HepG2 (cell line): ENCODE results near the gene JMJD1C. TPM values are rescaled to one million over a fixed set of nuclear protein-coding genes. Genes with fewer than 3 reads are reported as not detected.
A peak's percentile ranks its signal among the peaks of the same experiment; 100 is the strongest.

Experiments
- ATAC-seq: fragments of 200-7000 bp; cut with Tn5 transposase; 3 replicates; pipeline ENCODE4 v1.9.1; 2020; ENCODE audit warnings: mild to moderate bottlenecking, moderate library complexity
- BruUV-seq: library from RNA; stranded (reverse); fragments of 400-500 nt; replicated peaks from 2 replicates; lab custom pipeline; 2021; lab: Mats Ljungman, UMichigan
- CTCF ChIA-PET: fragments of 300-600 bp; formaldehyde crosslinking; extraction: SDS; loops from one replicate; lab custom pipeline; 2021; ENCODE audit warnings: low total read pairs, inconsistent platforms, low intra/inter-chr PET ratio; lab: Yijun Ruan, JAX
- POLR2A ChIA-PET: fragments of 350-600 bp; sonication (Branson Sonifier 250); formaldehyde crosslinking; loops from one replicate; lab custom pipeline; 2020; ENCODE audit warnings: antibody characterized with exemption, inconsistent platforms; lab: Yijun Ruan, JAX
- DNase-seq: peaks from one replicate; pipeline ENCODE4 v3.0.0-alpha.2; 2015; ENCODE audit warnings: low spot score
- FAIRE-seq: peaks from 3 replicates; lab custom pipeline; 2011; peaks lifted over from hg19 to GRCh38; lab: Jason Lieb, UNC
- H2AFZ ChIP-seq: one replicate; pipeline ENCODE4 v1.6.1; 2011; ENCODE audit warnings: low read length, inconsistent platforms
- H3K27ac ChIP-seq: fragments of 300-600 bp; 3 replicates; pipeline ENCODE4 v1.8.0; 2011; ENCODE audit warnings: mixed run types, mild to moderate bottlenecking, mixed read lengths, low read length, inconsistent platforms; ENCODE audit not compliant: insufficient read depth; ENCODE audit errors: extremely low read length
- H3K27me3 ChIP-seq, 2 experiments: fragments of 200-600 bp in 1 of 2; 2 replicates in 1 of 2; 3 replicates in 1 of 2; pipeline versions ENCODE4 v1.6.0 to v1.8.0; 2011; ENCODE audit warnings: low read length in 2 of 2, mild to moderate bottlenecking in 2 of 2, moderate library complexity in 2 of 2, inconsistent platforms in 1 of 2; ENCODE audit not compliant: insufficient read depth in 2 of 2, control insufficient read depth in 1 of 2
- H3K36me3 ChIP-seq, 2 experiments: fragments of 200-600 bp in 1 of 2; replicated peaks in 1 of 2; 2 replicates in 1 of 2; 3 replicates in 1 of 2; pipeline versions ENCODE4 v1.5.1 to v1.8.0; 2011; ENCODE audit warnings: low read length in 2 of 2, inconsistent platforms in 1 of 2; ENCODE audit not compliant: insufficient read depth in 2 of 2, control insufficient read depth in 1 of 2
- H3K4me1 ChIP-seq: 2 replicates; pipeline ENCODE4 v1.5.1; 2012; ENCODE audit warnings: low read length, inconsistent platforms; ENCODE audit not compliant: insufficient read depth
- H3K4me2 ChIP-seq: 2 replicates; pipeline ENCODE4 v1.6.0; 2011; ENCODE audit warnings: low read depth, low read length, inconsistent platforms
- H3K4me3 ChIP-seq, 3 experiments: fragments of 200-600 bp in 1 of 3; sonication (generic), shearing (Covaris generic) in 1 of 3; replicated peaks in 1 of 3; 2 replicates each; pipeline ENCODE4 v1.5.1; 2011 to 2016; ENCODE audit warnings: low read length in 3 of 3, inconsistent platforms in 2 of 3, low read depth in 2 of 3, mild to moderate bottlenecking in 2 of 3, control low read depth in 1 of 3, mixed read lengths in 1 of 3; ENCODE audit not compliant: insufficient read depth in 1 of 3
- H3K79me2 ChIP-seq: one replicate; pipeline ENCODE4 v1.6.1; 2011; ENCODE audit warnings: low read length, inconsistent platforms; ENCODE audit not compliant: insufficient read depth
- H3K9ac ChIP-seq: 2 replicates; pipeline ENCODE4 v1.6.0; 2011; ENCODE audit warnings: mild to moderate bottlenecking, low read depth, low read length, inconsistent platforms; ENCODE audit not compliant: insufficient read depth
- H3K9me3 ChIP-seq: 2 replicates; pipeline ENCODE4 v1.5.1; 2012; ENCODE audit warnings: mild to moderate bottlenecking, low read length
- H4K20me1 ChIP-seq: 2 replicates; pipeline ENCODE4 v1.6.0; 2011; ENCODE audit warnings: inconsistent platforms, mild to moderate bottlenecking, low read length, moderate library complexity; ENCODE audit not compliant: insufficient read depth
- ATM ChIP-seq: fragments of 450-650 bp; IDR thresholded peaks from 2 replicates; pipeline ENCODE4 v1.7.1; 2017; ENCODE audit warnings: mild to moderate bottlenecking, borderline replicate concordance
- EP300 ChIP-seq, 3 experiments: sonication (generic) in 1 of 3; formaldehyde crosslinking in 1 of 3; IDR thresholded peaks; 2 replicates each; pipeline versions ENCODE4 v1.5.1 to v1.6.1; 2011 to 2020; ENCODE audit warnings: low read depth in 2 of 3, low read length in 2 of 3, borderline replicate concordance in 1 of 3, improper control_type of control experiment in 1 of 3, mild to moderate bottlenecking in 1 of 3, missing genetic modification reagents in 1 of 3, moderate library complexity in 1 of 3
- SOX13 ChIP-seq, 3 experiments: fragments of 450-650 bp in 1 of 3; sonication (generic) in 1 of 3; formaldehyde crosslinking in 1 of 3; IDR thresholded peaks in 2 of 3; conservative IDR thresholded peaks in 1 of 3; 2 replicates each; pipeline versions ENCODE4 v1.5.0 to v1.6.1; 2016 to 2020; ENCODE audit warnings: antibody characterized with exemption in 1 of 3, mild to moderate bottlenecking in 1 of 3, missing compliant biosample characterization in 1 of 3, missing genetic modification reagents in 1 of 3, moderate library complexity in 1 of 3
- TMF1 ChIP-seq: sonication (generic); formaldehyde crosslinking; IDR thresholded peaks from 2 replicates; pipeline ENCODE4 v1.8.1; 2022; ENCODE audit warnings: low read depth, missing genetic modification reagents
- WGBS: methylation state at CpG from one replicate; pipeline ENCODE4 v1.1.6; 2017; ENCODE audit warnings: low lambda C conversion rate; 5-methylcytosine and 5-hydroxymethylcytosine counted together
- in situ Hi-C: cut with HindIII; loops from 2 replicates; pipeline ENCODE4 v1.10.0; 2017; ENCODE audit warnings: low pct_unique_long_range_greater_than_20kb; ENCODE audit not compliant: extremely low pct_ligation_motif_present
- intact Hi-C: fragments of 100-400 bp; cut with micrococcal nuclease; formaldehyde crosslinking; loops from one replicate; pipeline ENCODE4 v1.10.0; 2022; ENCODE audit not compliant: unreplicated experiment
- polyA plus RNA-seq, 8 experiments: library from polyadenylated mRNA; depleted of rRNA in 3 of 8; stranded (reverse) in 7 of 8; unstranded in 1 of 8; fragments of >200 nt; fragmentation: Illumina TruSeq in 4 of 8; extraction: Trizol in 4 of 8; gene quantifications; 2 replicates each; pipeline versions ENCODE4 v1.2.1 to v1.2.3, GENCODE V29; 2011 to 2016; ENCODE audit warnings: low read depth in 4 of 8, missing spikeins in 1 of 8, mixed read lengths in 1 of 8; ENCODE audit not compliant: insufficient read depth in 1 of 8
- total RNA-seq, 5 experiments: library from RNA; depleted of rRNA; stranded (reverse); fragments of >200 nt; fragmentation: Illumina TruSeq; extraction: Trizol; gene quantifications; 2 replicates each; pipeline ENCODE4 v1.2.3, GENCODE V29; 2016; ENCODE audit warnings: low read depth in 1 of 5
- TF ChIP-seq, protein P1 (sequence below): sonication (generic); formaldehyde crosslinking; IDR thresholded peaks from 2 replicates; pipeline ENCODE4 v1.5.0; 2020; ENCODE audit warnings: mild to moderate bottlenecking, missing genetic modification reagents
- TF ChIP-seq, protein P2 (sequence below): sonication (generic); formaldehyde crosslinking; IDR thresholded peaks from 2 replicates; pipeline ENCODE4 v1.4.0; 2020; ENCODE audit warnings: missing genetic modification reagents, borderline replicate concordance
- TF ChIP-seq, protein P3 (sequence below): sonication (generic); formaldehyde crosslinking; IDR thresholded peaks from 2 replicates; pipeline ENCODE4 v1.4.0; 2020; ENCODE audit warnings: missing genetic modification reagents, borderline replicate concordance
- TF ChIP-seq, protein P4 (sequence below): IDR thresholded peaks from 2 replicates; pipeline ENCODE4 v1.4.0; 2020; ENCODE audit warnings: mild to moderate bottlenecking, missing genetic modification reagents

The JMJD1C gene
- total and polyA plus RNA-seq, 2 of the 13 experiments (the other 11 are each of a cell fraction or from before 2014, with no cell fraction given): 42.3 to 42.7 TPM

DNA sequence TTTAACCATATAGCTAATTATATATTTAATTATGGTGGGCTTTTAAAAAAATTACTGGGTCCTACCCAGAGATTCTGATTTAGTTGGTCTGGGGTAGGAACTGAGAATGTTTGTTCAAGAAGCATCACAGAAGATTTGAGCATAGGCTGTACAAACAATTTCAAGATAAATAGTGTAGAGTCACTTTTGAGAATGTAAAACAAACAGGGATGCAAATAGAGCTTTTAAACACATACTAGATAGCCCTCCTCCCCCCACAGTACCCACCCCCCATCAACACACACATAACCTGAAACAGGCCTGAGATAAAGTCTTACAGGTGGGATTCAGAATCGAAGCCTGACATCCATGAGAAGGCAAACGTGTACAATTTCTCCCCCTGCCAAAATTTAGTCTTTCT, 39.8 kb upstream of the JMJD1C start:
- WGBS: 45% methylated on average over 2 of the region's 2 CpGs
- Histone ChIP-seq H3K27ac (peak overlapping the region; percentile 57), H3K9ac (no peak overlapping the region), H4K20me1 (peaks cover 15% of the 10 kb centered on the region), H3K4me1 (peaks cover 38% of the 10 kb centered on the region), H3K27me3 (no peaks in the 10 kb centered on the region), H3K79me2 (peaks cover 84% of the 10 kb centered on the region), H3K4me3 (0 out of 6 replicates have a peak overlapping the region, but pooled peaks of 1 of the 3 experiments have one; percentile 10), H2AFZ (no peak overlapping the region), H3K9me3 (no peaks in the 10 kb centered on the region), H3K36me3 (no peaks in the 10 kb centered on the region), H3K4me2 (peak overlapping the region; percentile 50)
- BruUV-seq: no TSS peak
- ATAC-seq (peak; percentile 34; the same call in 2 of the 3 replicates), DNase-seq (peak; percentile 35), FAIRE-seq (peak; percentile 4)
- ChIA-PET CTCF (no interaction called here), POLR2A (interaction anchor here (0.7 kb wide), 1 partner anchor 237 kb away, joined by 3 read pairs; no protein-coding TSS in a partner anchor)
- intact Hi-C loops: no loop called here
- in situ Hi-C loops: no loop called here
- TF ChIP-seq EP300 (IDR thresholded peaks at IDR 0.05; ENCODE audit: low read depth in 2 of 2, low read length in 2 of 2) (peak in 1 of 2 experiments; percentile 34; a peak in 1 of 4 replicates), EP300 (CRISPR knock-in tag; IDR thresholded peaks at IDR 0.05; ENCODE audit: borderline replicate concordance) (no peak), TMF1 (CRISPR knock-in tag) (no peak), ATM (no peak), SOX13 (IDR thresholded peaks at IDR 0.05) (no peak), SOX13 (CRISPR knock-in tag; conservative IDR thresholded peaks at IDR 0.05 in 1 of 2, IDR thresholded peaks at IDR 0.05 in 1 of 2) (peak in 1 of 2 experiments; percentile 29; a peak in 1 of 4 replicates)
- TF ChIP-seq, protein P1, sequence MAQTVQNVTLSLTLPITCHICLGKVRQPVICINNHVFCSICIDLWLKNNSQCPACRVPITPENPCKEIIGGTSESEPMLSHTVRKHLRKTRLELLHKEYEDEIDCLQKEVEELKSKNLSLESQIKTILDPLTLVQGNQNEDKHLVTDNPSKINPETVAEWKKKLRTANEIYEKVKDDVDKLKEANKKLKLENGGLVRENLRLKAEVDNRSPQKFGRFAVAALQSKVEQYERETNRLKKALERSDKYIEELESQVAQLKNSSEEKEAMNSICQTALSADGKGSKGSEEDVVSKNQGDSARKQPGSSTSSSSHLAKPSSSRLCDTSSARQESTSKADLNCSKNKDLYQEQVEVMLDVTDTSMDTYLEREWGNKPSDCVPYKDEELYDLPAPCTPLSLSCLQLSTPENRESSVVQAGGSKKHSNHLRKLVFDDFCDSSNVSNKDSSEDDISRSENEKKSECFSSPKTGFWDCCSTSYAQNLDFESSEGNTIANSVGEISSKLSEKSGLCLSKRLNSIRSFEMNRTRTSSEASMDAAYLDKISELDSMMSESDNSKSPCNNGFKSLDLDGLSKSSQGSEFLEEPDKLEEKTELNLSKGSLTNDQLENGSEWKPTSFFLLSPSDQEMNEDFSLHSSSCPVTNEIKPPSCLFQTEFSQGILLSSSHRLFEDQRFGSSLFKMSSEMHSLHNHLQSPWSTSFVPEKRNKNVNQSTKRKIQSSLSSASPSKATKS (CRISPR knock-in tag): no peak
- TF ChIP-seq, protein P2, sequence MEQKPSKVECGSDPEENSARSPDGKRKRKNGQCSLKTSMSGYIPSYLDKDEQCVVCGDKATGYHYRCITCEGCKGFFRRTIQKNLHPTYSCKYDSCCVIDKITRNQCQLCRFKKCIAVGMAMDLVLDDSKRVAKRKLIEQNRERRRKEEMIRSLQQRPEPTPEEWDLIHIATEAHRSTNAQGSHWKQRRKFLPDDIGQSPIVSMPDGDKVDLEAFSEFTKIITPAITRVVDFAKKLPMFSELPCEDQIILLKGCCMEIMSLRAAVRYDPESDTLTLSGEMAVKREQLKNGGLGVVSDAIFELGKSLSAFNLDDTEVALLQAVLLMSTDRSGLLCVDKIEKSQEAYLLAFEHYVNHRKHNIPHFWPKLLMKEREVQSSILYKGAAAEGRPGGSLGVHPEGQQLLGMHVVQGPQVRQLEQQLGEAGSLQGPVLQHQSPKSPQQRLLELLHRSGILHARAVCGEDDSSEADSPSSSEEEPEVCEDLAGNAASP (CRISPR knock-in tag): no peak
- TF ChIP-seq, protein P3, sequence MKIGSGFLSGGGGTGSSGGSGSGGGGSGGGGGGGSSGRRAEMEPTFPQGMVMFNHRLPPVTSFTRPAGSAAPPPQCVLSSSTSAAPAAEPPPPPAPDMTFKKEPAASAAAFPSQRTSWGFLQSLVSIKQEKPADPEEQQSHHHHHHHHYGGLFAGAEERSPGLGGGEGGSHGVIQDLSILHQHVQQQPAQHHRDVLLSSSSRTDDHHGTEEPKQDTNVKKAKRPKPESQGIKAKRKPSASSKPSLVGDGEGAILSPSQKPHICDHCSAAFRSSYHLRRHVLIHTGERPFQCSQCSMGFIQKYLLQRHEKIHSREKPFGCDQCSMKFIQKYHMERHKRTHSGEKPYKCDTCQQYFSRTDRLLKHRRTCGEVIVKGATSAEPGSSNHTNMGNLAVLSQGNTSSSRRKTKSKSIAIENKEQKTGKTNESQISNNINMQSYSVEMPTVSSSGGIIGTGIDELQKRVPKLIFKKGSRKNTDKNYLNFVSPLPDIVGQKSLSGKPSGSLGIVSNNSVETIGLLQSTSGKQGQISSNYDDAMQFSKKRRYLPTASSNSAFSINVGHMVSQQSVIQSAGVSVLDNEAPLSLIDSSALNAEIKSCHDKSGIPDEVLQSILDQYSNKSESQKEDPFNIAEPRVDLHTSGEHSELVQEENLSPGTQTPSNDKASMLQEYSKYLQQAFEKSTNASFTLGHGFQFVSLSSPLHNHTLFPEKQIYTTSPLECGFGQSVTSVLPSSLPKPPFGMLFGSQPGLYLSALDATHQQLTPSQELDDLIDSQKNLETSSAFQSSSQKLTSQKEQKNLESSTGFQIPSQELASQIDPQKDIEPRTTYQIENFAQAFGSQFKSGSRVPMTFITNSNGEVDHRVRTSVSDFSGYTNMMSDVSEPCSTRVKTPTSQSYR: peak; percentile 51; the same call in 1 of the 2 replicates
- TF ChIP-seq, protein P4, sequence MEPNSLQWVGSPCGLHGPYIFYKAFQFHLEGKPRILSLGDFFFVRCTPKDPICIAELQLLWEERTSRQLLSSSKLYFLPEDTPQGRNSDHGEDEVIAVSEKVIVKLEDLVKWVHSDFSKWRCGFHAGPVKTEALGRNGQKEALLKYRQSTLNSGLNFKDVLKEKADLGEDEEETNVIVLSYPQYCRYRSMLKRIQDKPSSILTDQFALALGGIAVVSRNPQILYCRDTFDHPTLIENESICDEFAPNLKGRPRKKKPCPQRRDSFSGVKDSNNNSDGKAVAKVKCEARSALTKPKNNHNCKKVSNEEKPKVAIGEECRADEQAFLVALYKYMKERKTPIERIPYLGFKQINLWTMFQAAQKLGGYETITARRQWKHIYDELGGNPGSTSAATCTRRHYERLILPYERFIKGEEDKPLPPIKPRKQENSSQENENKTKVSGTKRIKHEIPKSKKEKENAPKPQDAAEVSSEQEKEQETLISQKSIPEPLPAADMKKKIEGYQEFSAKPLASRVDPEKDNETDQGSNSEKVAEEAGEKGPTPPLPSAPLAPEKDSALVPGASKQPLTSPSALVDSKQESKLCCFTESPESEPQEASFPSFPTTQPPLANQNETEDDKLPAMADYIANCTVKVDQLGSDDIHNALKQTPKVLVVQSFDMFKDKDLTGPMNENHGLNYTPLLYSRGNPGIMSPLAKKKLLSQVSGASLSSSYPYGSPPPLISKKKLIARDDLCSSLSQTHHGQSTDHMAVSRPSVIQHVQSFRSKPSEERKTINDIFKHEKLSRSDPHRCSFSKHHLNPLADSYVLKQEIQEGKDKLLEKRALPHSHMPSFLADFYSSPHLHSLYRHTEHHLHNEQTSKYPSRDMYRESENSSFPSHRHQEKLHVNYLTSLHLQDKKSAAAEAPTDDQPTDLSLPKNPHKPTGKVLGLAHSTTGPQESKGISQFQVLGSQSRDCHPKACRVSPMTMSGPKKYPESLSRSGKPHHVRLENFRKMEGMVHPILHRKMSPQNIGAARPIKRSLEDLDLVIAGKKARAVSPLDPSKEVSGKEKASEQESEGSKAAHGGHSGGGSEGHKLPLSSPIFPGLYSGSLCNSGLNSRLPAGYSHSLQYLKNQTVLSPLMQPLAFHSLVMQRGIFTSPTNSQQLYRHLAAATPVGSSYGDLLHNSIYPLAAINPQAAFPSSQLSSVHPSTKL (CRISPR knock-in tag): peak; percentile 41; the same call in 1 of the 2 replicates
